Measurements from ENCODE around the gene FTCD. TPM values are rescaled to one million over a fixed set of nuclear protein-coding genes. Genes with fewer than 3 reads are reported as not detected.

The FTCD gene
- total and polyA plus RNA-seq, 9 donors: 0.47 to 3.4 (median 1.1) TPM

- WGBS (ENCODE audit: insufficient coverage): 94% methylated on average over 27 of the region's 29 CpGs
- no peak for DNase-seq
Observed at GRCh38 chr21:46121286-46122221, 33.8 kb downstream of the FTCD start.

GRCh38 chr21:46120301-46121285, 34.8 kb downstream of the FTCD start:
- no peak overlapping the region for H3K27ac ChIP-seq (ENCODE audit: low read length)
- 92% methylated on average over 10 of the region's 26 CpGs for WGBS (ENCODE audit: insufficient coverage)
- no peaks in the 10 kb centered on the region for H3K4me1 ChIP-seq (ENCODE audit: control insufficient read depth, insufficient read depth, low read length)
- H3K27me3 ChIP-seq (ENCODE audit: control insufficient read depth, insufficient read depth, low read length): no peaks in the 10 kb centered on the region
- H3K4me3 ChIP-seq (ENCODE audit: low read length): no peak overlapping the region
- DNase-seq: no peak
- H3K9me3 ChIP-seq (replicated peaks; ENCODE audit: control insufficient read depth, low read depth, low read length): no peaks in the 10 kb centered on the region
- H3K36me3 ChIP-seq (ENCODE audit: control insufficient read depth, insufficient read depth, low read length): peaks cover 94% of the 10 kb centered on the region

More at GRCh38 chr21:46121286-46122221, 33.8 kb downstream of the FTCD start:
- no peak overlapping the region for H3K4me3 ChIP-seq (ENCODE audit: low read length)
- peaks cover 94% of the 10 kb centered on the region for H3K36me3 ChIP-seq (ENCODE audit: control insufficient read depth, insufficient read depth, low read length)
- no peaks in the 10 kb centered on the region for H3K4me1 ChIP-seq (ENCODE audit: control insufficient read depth, insufficient read depth, low read length)
- H3K27me3 ChIP-seq (ENCODE audit: control insufficient read depth, insufficient read depth, low read length): no peaks in the 10 kb centered on the region
- no peak overlapping the region for H3K27ac ChIP-seq (ENCODE audit: low read length)
- H3K9me3 ChIP-seq (replicated peaks; ENCODE audit: control insufficient read depth, low read depth, low read length): no peaks in the 10 kb centered on the region

- Histone ChIP-seq H3K4me1 (ENCODE audit: control insufficient read depth, insufficient read depth, low read length) (no peaks in the 10 kb centered on the region), H3K4me3 (ENCODE audit: low read length) (no peak overlapping the region), H3K27ac (ENCODE audit: low read length) (no peak overlapping the region), H3K27me3 (ENCODE audit: control insufficient read depth, insufficient read depth, low read length) (no peaks in the 10 kb centered on the region), H3K9me3 (replicated peaks; ENCODE audit: control insufficient read depth, low read depth, low read length) (peaks cover 4% of the 10 kb centered on the region), H3K36me3 (ENCODE audit: control insufficient read depth, insufficient read depth, low read length) (peaks cover 95% of the 10 kb centered on the region)
- 100% methylated on average over 1 of the region's 14 CpGs for WGBS (ENCODE audit: insufficient coverage)
- DNase-seq: no peak
Observed at GRCh38 chr21:46119637-46120271, 35.6 kb downstream of the FTCD start.

GRCh38 chr21:46119144-46119636, 36.2 kb downstream of the FTCD start:
- Histone ChIP-seq H3K9me3 (replicated peaks; ENCODE audit: control insufficient read depth, low read depth, low read length) (peaks cover 4% of the 10 kb centered on the region), H3K27me3 (ENCODE audit: control insufficient read depth, insufficient read depth, low read length) (no peaks in the 10 kb centered on the region), H3K27ac (ENCODE audit: low read length) (no peak overlapping the region), H3K36me3 (ENCODE audit: control insufficient read depth, insufficient read depth, low read length) (peaks cover 92% of the 10 kb centered on the region), H3K4me1 (ENCODE audit: control insufficient read depth, insufficient read depth, low read length) (no peaks in the 10 kb centered on the region), H3K4me3 (ENCODE audit: low read length) (no peak overlapping the region)
- 89% methylated on average over 5 of the region's 12 CpGs for WGBS (ENCODE audit: insufficient coverage)
- no peak for DNase-seq

GRCh38 chr21:46118316-46119143, 36.8 kb downstream of the FTCD start:
- 89% methylated on average over 23 of the region's 27 CpGs for WGBS (ENCODE audit: insufficient coverage)

GRCh38 chr21:46117586-46118315, 37.6 kb downstream of the FTCD start:
- 80% methylated on average over 22 of the region's 29 CpGs for WGBS (ENCODE audit: insufficient coverage)
- Histone ChIP-seq H3K9me3 (replicated peaks; ENCODE audit: control insufficient read depth, low read depth, low read length) (peaks cover 4% of the 10 kb centered on the region), H3K36me3 (ENCODE audit: control insufficient read depth, insufficient read depth, low read length) (peaks cover 94% of the 10 kb centered on the region), H3K4me3 (ENCODE audit: low read length) (no peak overlapping the region), H3K27ac (ENCODE audit: low read length) (no peak overlapping the region), H3K4me1 (ENCODE audit: control insufficient read depth, insufficient read depth, low read length) (no peaks in the 10 kb centered on the region), H3K27me3 (ENCODE audit: control insufficient read depth, insufficient read depth, low read length) (no peaks in the 10 kb centered on the region)
- DNase-seq: no peak

More at GRCh38 chr21:46118316-46119143, 36.8 kb downstream of the FTCD start:
- H3K36me3 ChIP-seq (ENCODE audit: control insufficient read depth, insufficient read depth, low read length): peaks cover 95% of the 10 kb centered on the region
- H3K4me3 ChIP-seq (ENCODE audit: low read length): no peak overlapping the region
- DNase-seq: no peak
- no peaks in the 10 kb centered on the region for H3K4me1 ChIP-seq (ENCODE audit: control insufficient read depth, insufficient read depth, low read length)
- no peaks in the 10 kb centered on the region for H3K27me3 ChIP-seq (ENCODE audit: control insufficient read depth, insufficient read depth, low read length)
- peaks cover 4% of the 10 kb centered on the region for H3K9me3 ChIP-seq (replicated peaks; ENCODE audit: control insufficient read depth, low read depth, low read length)
- H3K27ac ChIP-seq (ENCODE audit: low read length): no peak overlapping the region

- H3K4me3 ChIP-seq (ENCODE audit: low read length): no peak overlapping the region
- 77% methylated on average over 17 of the region's 24 CpGs for WGBS (ENCODE audit: insufficient coverage)
- H3K36me3 ChIP-seq (ENCODE audit: control insufficient read depth, insufficient read depth, low read length): peaks cover 94% of the 10 kb centered on the region
- DNase-seq: no peak
- peaks cover 4% of the 10 kb centered on the region for H3K9me3 ChIP-seq (replicated peaks; ENCODE audit: control insufficient read depth, low read depth, low read length)
- no peaks in the 10 kb centered on the region for H3K27me3 ChIP-seq (ENCODE audit: control insufficient read depth, insufficient read depth, low read length)
- H3K27ac ChIP-seq (ENCODE audit: low read length): no peak overlapping the region
- no peaks in the 10 kb centered on the region for H3K4me1 ChIP-seq (ENCODE audit: control insufficient read depth, insufficient read depth, low read length)
Observed at GRCh38 chr21:46116776-46117585, 38.4 kb downstream of the FTCD start.

GRCh38 chr21:46116189-46116775, 39.1 kb downstream of the FTCD start:
- DNase-seq: no peak
- H3K9me3 ChIP-seq (replicated peaks; ENCODE audit: control insufficient read depth, low read depth, low read length): peaks cover 4% of the 10 kb centered on the region
- H3K27ac ChIP-seq (ENCODE audit: low read length): no peak overlapping the region
- H3K4me3 ChIP-seq (ENCODE audit: low read length): no peak overlapping the region
- WGBS (ENCODE audit: insufficient coverage): 89% methylated on average over 20 of the region's 20 CpGs
- no peaks in the 10 kb centered on the region for H3K4me1 ChIP-seq (ENCODE audit: control insufficient read depth, insufficient read depth, low read length)
- H3K27me3 ChIP-seq (ENCODE audit: control insufficient read depth, insufficient read depth, low read length): no peaks in the 10 kb centered on the region
- peaks cover 91% of the 10 kb centered on the region for H3K36me3 ChIP-seq (ENCODE audit: control insufficient read depth, insufficient read depth, low read length)
